ENCODE results near the gene FRMD4A.
"Not testable (repeated sequence)": the region's sequence is repeated elsewhere in the genome, so short reads cannot be mapped to it uniquely, and the experiment has no call there.

FRMD4A gene

GRCh38 chr10:13829790-13830189, 500.9 kb downstream of the FRMD4A start:
- no peak for DNase-seq

- not testable (repeated sequence) for DNase-seq
Measured at GRCh38 chr10:13828284-13828683, 502.4 kb downstream of the FRMD4A start.

- no peak for DNase-seq
Measured at GRCh38 chr10:13827076-13827797, 503.5 kb downstream of the FRMD4A start.

GRCh38 chr10:13823709-13824405, 506.9 kb downstream of the FRMD4A start:
- no peak for DNase-seq

- DNase-seq = no peak
Measured at GRCh38 chr10:13823096-13823708, 507.5 kb downstream of the FRMD4A start.

- no peak for DNase-seq
Measured at GRCh38 chr10:13822490-13822889, 508.2 kb downstream of the FRMD4A start.

GRCh38 chr10:13820964-13821337, 509.8 kb downstream of the FRMD4A start:
- no peak for DNase-seq

- peak in 1 of 5 donors; percentile 33 for DNase-seq
Measured at GRCh38 chr10:13820119-13820963, 510.4 kb downstream of the FRMD4A start.

- no peak for DNase-seq
Measured at GRCh38 chr10:13816195-13816925, 514.4 kb downstream of the FRMD4A start.

- no peak for DNase-seq
Measured at GRCh38 chr10:13815756-13816155, 515.0 kb downstream of the FRMD4A start.

GRCh38 chr10:13813550-13813949, 517.2 kb downstream of the FRMD4A start:
- no peak for DNase-seq

GRCh38 chr10:13812804-13813203, 517.9 kb downstream of the FRMD4A start:
- DNase-seq = no peak

- no peak for DNase-seq
Measured at GRCh38 chr10:13810568-13810967, 520.2 kb downstream of the FRMD4A start.

- no peak for DNase-seq
Measured at GRCh38 chr10:13809427-13809826, 521.3 kb downstream of the FRMD4A start.

- no peak for DNase-seq
Measured at GRCh38 chr10:13808556-13809391, 522.0 kb downstream of the FRMD4A start.

- no peak for DNase-seq
Measured at GRCh38 chr10:13806419-13806818, 524.3 kb downstream of the FRMD4A start.

GRCh38 chr10:13803566-13804554, 526.9 kb downstream of the FRMD4A start:
- DNase-seq = no peak

GRCh38 chr10:13801907-13802288, 528.8 kb downstream of the FRMD4A start:
- no peak for DNase-seq

- DNase-seq = no peak
Measured at GRCh38 chr10:13801156-13801906, 529.4 kb downstream of the FRMD4A start.

All from T-helper 1 cell (primary cell).